AG10803 (cell line): ENCODE measurements around the gene COMMD2.

Experiments used
- DNase-seq: peaks from one replicate; pipeline ENCODE4 v3.0.0; 2010; ENCODE audit warnings: low read depth
- H3K4me3 ChIP-seq: 2 replicates; pipeline ENCODE4 v1.5.1; 2011; ENCODE audit warnings: mild to moderate bottlenecking, low read length, control low read depth
- CTCF ChIP-seq: conservative IDR thresholded peaks from 2 replicates; pipeline ENCODE4 v1.5.1; 2011; ENCODE audit warnings: mild to moderate bottlenecking, low read length, control low read depth, inconsistent platforms

The COMMD2 gene

GRCh38 chr3:149752051-149752787 is at the start of gene COMMD2:
Gene COMMD2 (minus strand): TSS chr3:149752489. CDS start chr3:149752444, 45 bp downstream.
- TF ChIP-seq CTCF, result peak; percentile 30
- peak within 1 kb of the TSS; percentile 85 for H3K4me3 ChIP-seq
- peak; percentile 83 for DNase-seq

- no peak for DNase-seq
- TF ChIP-seq CTCF, result no peak
- H3K4me3 ChIP-seq, result no peak overlapping the region
These were observed 49.4 kb upstream of the COMMD2 start for GRCh38 chr3:149801639-149802038.

DNA sequence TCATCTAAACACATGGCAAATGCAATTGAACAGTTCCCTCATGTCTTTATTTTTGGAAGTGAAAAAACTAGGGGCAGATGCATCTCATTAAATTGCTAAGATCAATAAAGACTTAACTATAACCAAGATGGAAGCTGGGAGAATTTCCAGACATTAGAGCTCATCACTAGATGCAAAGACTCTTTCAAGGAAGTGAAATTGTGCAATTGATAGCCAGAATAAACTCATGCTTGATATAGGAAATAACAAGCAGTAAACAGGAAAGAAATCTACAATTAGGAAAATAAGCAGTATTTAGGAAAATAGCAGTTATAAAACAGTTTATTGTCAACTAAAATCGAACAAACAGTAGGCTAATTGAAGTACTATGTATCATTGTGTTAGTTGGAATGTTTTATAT is 48.9 kb upstream of the COMMD2 start:
- TF ChIP-seq CTCF, result no peak
- no peak overlapping the region for H3K4me3 ChIP-seq
- no peak for DNase-seq

- no peak for DNase-seq
- no peak for TF ChIP-seq CTCF
- no peak overlapping the region for H3K4me3 ChIP-seq
These were observed 48.4 kb upstream of the COMMD2 start for GRCh38 chr3:149800693-149801092.

- no peak overlapping the region for H3K4me3 ChIP-seq
- no peak for DNase-seq
- no peak for TF ChIP-seq CTCF
These were observed 43.7 kb upstream of the COMMD2 start for GRCh38 chr3:149796026-149796425.

GRCh38 chr3:149792452-149793270 is 40.4 kb upstream of the COMMD2 start, which contains the start of gene ANKUB1:
Gene ANKUB1 (minus strand): TSS chr3:149792554. CDS start chr3:149792366, 188 bp downstream.
- TF ChIP-seq CTCF, result no peak
- H3K4me3 ChIP-seq, result no peak within 1 kb of the TSS
- no peak for DNase-seq

DNA sequence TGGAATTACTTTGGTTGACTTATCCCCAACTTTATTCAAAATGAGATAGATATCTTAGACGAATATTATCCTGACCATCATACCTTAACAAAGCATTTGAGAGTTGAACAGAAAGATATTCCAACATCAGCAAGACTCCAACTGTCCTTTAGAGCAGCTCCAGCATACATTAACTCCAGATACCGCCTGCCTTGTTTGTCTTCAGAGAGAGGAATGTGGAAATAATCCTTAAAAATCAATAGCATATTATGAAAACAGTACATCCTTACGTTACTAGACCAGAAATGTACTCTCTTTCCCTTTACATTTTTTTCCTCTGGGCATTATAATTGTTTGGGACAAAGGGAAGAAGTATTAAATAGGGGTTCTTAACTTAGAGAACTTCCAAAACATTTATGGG is 38.4 kb upstream of the COMMD2 start:
- no peak for TF ChIP-seq CTCF
- no peak overlapping the region for H3K4me3 ChIP-seq
- no peak for DNase-seq
